Mucosa of rectum (tissue), 2 donors: Measurements from ENCODE around the gene GALNT13.

Experiments used
- H3K27ac ChIP-seq, 2 donors: one replicate each; pipeline ENCODE4 v1.7.0; 2013; ENCODE audit warnings: inconsistent platforms in 2 of 2, low read depth in 2 of 2, low read length in 2 of 2
- H3K27me3 ChIP-seq, 2 donors: one replicate each; pipeline ENCODE4 v1.7.0; 2013; ENCODE audit warnings: low read length in 2 of 2; ENCODE audit not compliant: control insufficient read depth in 2 of 2, insufficient read depth in 2 of 2
- H3K36me3 ChIP-seq, 2 donors: one replicate each; pipeline ENCODE4 v1.7.0; 2013; ENCODE audit warnings: low read length in 2 of 2; ENCODE audit not compliant: control insufficient read depth in 2 of 2, insufficient read depth in 2 of 2
- H3K4me1 ChIP-seq, 2 donors: one replicate each; pipeline ENCODE4 v1.7.0; 2013; ENCODE audit warnings: low read length in 2 of 2, mild to moderate bottlenecking in 1 of 2; ENCODE audit not compliant: control insufficient read depth in 2 of 2, insufficient read depth in 2 of 2
- H3K4me3 ChIP-seq, 2 donors: one replicate each; pipeline ENCODE4 v1.7.0; 2013; ENCODE audit warnings: low read length in 2 of 2
- H3K9ac ChIP-seq, 2 donors: one replicate each; pipeline ENCODE4 v1.7.0; 2013; ENCODE audit warnings: low read length in 2 of 2, low read depth in 1 of 2, mild to moderate bottlenecking in 1 of 2
- H3K9me3 ChIP-seq, 2 donors: one replicate each; pipeline ENCODE4 v1.7.0; 2013; ENCODE audit warnings: low read length in 2 of 2; ENCODE audit not compliant: control insufficient read depth in 2 of 2
- donor health status: healthy.
- donor health status: Normal muscosa, but diverticular disease.

The GALNT13 gene

GRCh38 chr2:154194909-154195643 is 323.4 kb downstream of the GALNT13 start:
- H3K27ac ChIP-seq: no peak overlapping the region
- H3K27me3 ChIP-seq: no peaks in the 10 kb centered on the region
- no peak overlapping the region for H3K4me3 ChIP-seq
- no peaks in the 10 kb centered on the region for H3K9me3 ChIP-seq
- H3K9ac ChIP-seq: no peak overlapping the region
- H3K36me3 ChIP-seq: no peaks in the 10 kb centered on the region
- H3K4me1 ChIP-seq: no peaks in the 10 kb centered on the region

GRCh38 chr2:154195644-154196195 is 324.0 kb downstream of the GALNT13 start:
- Histone ChIP-seq H3K4me1 (no peaks in the 10 kb centered on the region), H3K27ac (no peak overlapping the region), H3K27me3 (no peaks in the 10 kb centered on the region), H3K9me3 (no peaks in the 10 kb centered on the region), H3K36me3 (no peaks in the 10 kb centered on the region), H3K9ac (no peak overlapping the region), H3K4me3 (no peak overlapping the region)

GRCh38 chr2:154198866-154199265 is 327.1 kb downstream of the GALNT13 start:
- H3K27ac ChIP-seq: no peak overlapping the region
- no peaks in the 10 kb centered on the region for H3K27me3 ChIP-seq
- H3K4me1 ChIP-seq: no peaks in the 10 kb centered on the region
- H3K9ac ChIP-seq: no peak overlapping the region
- no peaks in the 10 kb centered on the region for H3K36me3 ChIP-seq
- H3K4me3 ChIP-seq: no peak overlapping the region
- H3K9me3 ChIP-seq: no peaks in the 10 kb centered on the region

GRCh38 chr2:154203206-154203605 is 331.5 kb downstream of the GALNT13 start:
- Histone ChIP-seq H3K27ac (no peak overlapping the region), H3K4me3 (no peak overlapping the region), H3K9ac (no peak overlapping the region), H3K27me3 (no peaks in the 10 kb centered on the region), H3K4me1 (no peaks in the 10 kb centered on the region), H3K36me3 (no peaks in the 10 kb centered on the region), H3K9me3 (no peaks in the 10 kb centered on the region)

- Histone ChIP-seq H3K4me1 (peaks cover 0 to 4% of the 10 kb centered on the region in 2 donors), H3K9me3 (no peaks in the 10 kb centered on the region), H3K36me3 (no peaks in the 10 kb centered on the region), H3K27me3 (no peaks in the 10 kb centered on the region), H3K4me3 (no peak overlapping the region), H3K27ac (no peak overlapping the region), H3K9ac (no peak overlapping the region)
Measured at GRCh38 chr2:154203902-154204301, 332.2 kb downstream of the GALNT13 start.

GRCh38 chr2:154207288-154208047 is 335.7 kb downstream of the GALNT13 start:
- Histone ChIP-seq H3K4me3 (no peak overlapping the region), H3K27ac (no peak overlapping the region), H3K9ac (no peak overlapping the region), H3K9me3 (no peaks in the 10 kb centered on the region), H3K36me3 (no peaks in the 10 kb centered on the region), H3K4me1 (peaks cover 0 to 4% of the 10 kb centered on the region in 2 donors), H3K27me3 (no peaks in the 10 kb centered on the region)

- no peaks in the 10 kb centered on the region for H3K27me3 ChIP-seq
- no peaks in the 10 kb centered on the region for H3K4me1 ChIP-seq
- H3K9ac ChIP-seq: no peak overlapping the region
- H3K9me3 ChIP-seq: no peaks in the 10 kb centered on the region
- no peak overlapping the region for H3K27ac ChIP-seq
- H3K36me3 ChIP-seq: no peaks in the 10 kb centered on the region
- H3K4me3 ChIP-seq: no peak overlapping the region
Measured at GRCh38 chr2:154223726-154224125, 352.0 kb downstream of the GALNT13 start.

GRCh38 chr2:154226931-154227330 is 355.2 kb downstream of the GALNT13 start:
- Histone ChIP-seq H3K4me3 (no peak overlapping the region), H3K36me3 (no peaks in the 10 kb centered on the region), H3K9ac (no peak overlapping the region), H3K27me3 (no peaks in the 10 kb centered on the region), H3K27ac (no peak overlapping the region), H3K9me3 (no peaks in the 10 kb centered on the region), H3K4me1 (peaks cover 4% of the 10 kb centered on the region in 2 donors)

GRCh38 chr2:154228566-154229280 is 357.0 kb downstream of the GALNT13 start:
- peaks cover 6% of the 10 kb centered on the region in 2 donors for H3K4me1 ChIP-seq
- no peaks in the 10 kb centered on the region for H3K36me3 ChIP-seq
- H3K9me3 ChIP-seq: no peaks in the 10 kb centered on the region
- no peak overlapping the region for H3K27ac ChIP-seq
- H3K4me3 ChIP-seq: no peak overlapping the region
- no peak overlapping the region for H3K9ac ChIP-seq
- no peaks in the 10 kb centered on the region for H3K27me3 ChIP-seq

GRCh38 chr2:154229966-154230365 is 358.2 kb downstream of the GALNT13 start:
- Histone ChIP-seq H3K27me3 (no peaks in the 10 kb centered on the region), H3K27ac (no peak overlapping the region), H3K4me1 (peaks cover 6% of the 10 kb centered on the region in 2 donors), H3K9ac (no peak overlapping the region), H3K4me3 (no peak overlapping the region), H3K36me3 (no peaks in the 10 kb centered on the region), H3K9me3 (no peaks in the 10 kb centered on the region)
